GM12878 (cell line): ENCODE measurements around the gene COA3. TPM values are rescaled to one million over a fixed set of nuclear protein-coding genes. Genes with fewer than 3 reads are reported as not detected.

Experiments
- ATAC-seq: fragments of 200-7000 bp; cut with Tn5 transposase; 3 replicates; pipeline ENCODE4 v1.9.1; 2020; ENCODE audit warnings: mild to moderate bottlenecking, moderate library complexity
- BruUV-seq: library from RNA; stranded (reverse); fragments of 400-500 nt; replicated peaks from 2 replicates; lab custom pipeline; 2021; lab: Mats Ljungman, UMichigan
- CTCF ChIA-PET: fragments of 300-600 bp; sonication (Branson Sonifier 250); formaldehyde crosslinking; extraction: SDS; loops from one replicate; lab custom pipeline; 2021; ENCODE audit warnings: inconsistent platforms; lab: Yijun Ruan, JAX
- POLR2A ChIA-PET: fragments of 350-600 bp; formaldehyde crosslinking; extraction: SDS; loops from one replicate; lab custom pipeline; 2021; ENCODE audit warnings: inconsistent platforms; lab: Charles Lee
- RAD21 ChIA-PET: fragments of 300-600 bp; sonication (Branson Sonifier 250); formaldehyde crosslinking; loops from one replicate; lab custom pipeline; 2023; ENCODE audit warnings: antibody characterized with exemption; ENCODE audit not compliant: unreplicated experiment; lab: Charles Lee
- SMC1A ChIA-PET: fragments of 300-600 bp; sonication (Branson Sonifier 250); formaldehyde crosslinking; loops from one replicate; lab custom pipeline; 2023; ENCODE audit not compliant: unreplicated experiment, uncharacterized antibody; lab: Charles Lee
- DNase-seq: peaks from one replicate; pipeline ENCODE4 v3.0.0-alpha.2; 2011; ENCODE audit warnings: low read depth, low spot score
- FAIRE-seq: peaks from 3 replicates; lab custom pipeline; 2011; peaks lifted over from hg19 to GRCh38; lab: Jason Lieb, UNC
- H2AFZ ChIP-seq: 2 replicates; pipeline ENCODE4 v1.6.0; 2011; ENCODE audit warnings: low read depth, low read length, control low read depth; ENCODE audit not compliant: control insufficient read depth
- H3K27ac ChIP-seq: 2 replicates; pipeline ENCODE4 v1.5.1; 2011; ENCODE audit warnings: control low read depth; ENCODE audit not compliant: control insufficient read depth, insufficient read depth
- H3K27me3 ChIP-seq, 2 experiments: replicated peaks in 1 of 2; 2 replicates each; pipeline versions ENCODE4 v1.6.0 to v1.6.1; 2011; ENCODE audit warnings: low read length in 1 of 2; ENCODE audit not compliant: control insufficient read depth in 2 of 2, insufficient read depth in 2 of 2
- H3K36me3 ChIP-seq, 2 experiments: 2 replicates each; pipeline ENCODE4 v1.5.1; 2011; ENCODE audit warnings: low read length in 1 of 2; ENCODE audit not compliant: control insufficient read depth in 2 of 2, insufficient read depth in 2 of 2
- H3K4me1 ChIP-seq: 2 replicates; pipeline ENCODE4 v1.6.1; 2011; ENCODE audit warnings: mild to moderate bottlenecking, low read length, moderate library complexity, mixed read lengths; ENCODE audit not compliant: control insufficient read depth, insufficient read depth
- H3K4me2 ChIP-seq: 2 replicates; pipeline ENCODE4 v1.6.0; 2011; ENCODE audit warnings: control low read depth; ENCODE audit not compliant: control insufficient read depth, insufficient read depth
- H3K4me3 ChIP-seq: fragments of 200-600 bp; sonication (generic); 2 replicates; pipeline ENCODE4 v1.5.1; 2016
- H3K79me2 ChIP-seq: 2 replicates; pipeline ENCODE4 v1.6.0; 2011; ENCODE audit warnings: low read length; ENCODE audit not compliant: control insufficient read depth, insufficient read depth
- H3K9ac ChIP-seq: 2 replicates; pipeline ENCODE4 v1.8.0; 2011; ENCODE audit warnings: low read length, control low read depth, mixed read lengths; ENCODE audit not compliant: control insufficient read depth, insufficient read depth
- H3K9me3 ChIP-seq: replicated peaks from 3 replicates; pipeline ENCODE4 v1.5.1; 2011; ENCODE audit warnings: mild to moderate bottlenecking, low read length; ENCODE audit not compliant: control insufficient read depth, insufficient read depth
- H4K20me1 ChIP-seq: 2 replicates; pipeline ENCODE4 v1.6.0; 2011; ENCODE audit not compliant: control insufficient read depth, insufficient read depth
- CBFB ChIP-seq: IDR thresholded peaks from 2 replicates; pipeline ENCODE4 v1.6.1; 2016; ENCODE audit warnings: antibody characterized with exemption, low read depth
- IKZF1 ChIP-seq: fragments of 450-650 bp; conservative IDR thresholded peaks from 2 replicates; pipeline ENCODE4 v1.6.1; 2017; ENCODE audit warnings: antibody characterized with exemption, mild to moderate bottlenecking
- IRF4 ChIP-seq: IDR thresholded peaks from 2 replicates; pipeline ENCODE4 v1.6.1; 2011; ENCODE audit warnings: low read depth, low read length
- POLR2AphosphoS5 ChIP-seq: IDR thresholded peaks from 2 replicates; pipeline ENCODE4 v1.6.1; 2011; ENCODE audit warnings: mild to moderate bottlenecking, low read length, inconsistent platforms
- SREBF1 ChIP-seq: IDR thresholded peaks from 2 replicates; pipeline ENCODE4 v1.6.1; 2012; ENCODE audit warnings: mild to moderate bottlenecking, low read length
- TARDBP ChIP-seq: IDR thresholded peaks from 2 replicates; pipeline ENCODE4 v1.6.1; 2016; ENCODE audit warnings: borderline replicate concordance
- TCF3 ChIP-seq: IDR thresholded peaks from 2 replicates; pipeline ENCODE4 v1.6.1; 2012; ENCODE audit warnings: low read depth, mild to moderate bottlenecking, low read length, borderline replicate concordance; ENCODE audit not compliant: insufficient read depth
- ZNF24 ChIP-seq: fragments of 450-650 bp; IDR thresholded peaks from 2 replicates; pipeline ENCODE4 v1.6.1; 2017; ENCODE audit warnings: antibody characterized with exemption, mild to moderate bottlenecking
- ZNF274 ChIP-seq: IDR thresholded peaks from one replicate; pipeline ENCODE4 v1.8.0; 2011; ENCODE audit not compliant: insufficient read length, insufficient read depth
- WGBS: methylation state at CpG from one replicate; pipeline ENCODE4 v1.1.6; 2016; ENCODE audit warnings: low lambda C conversion rate; ENCODE audit not compliant: insufficient replicate concordance, insufficient coverage; ENCODE audit errors: missing lambda C conversion rate; 5-methylcytosine and 5-hydroxymethylcytosine counted together
- in situ Hi-C: fragments of 300-500 bp; cut with MboI; formaldehyde crosslinking; loops from 9 replicates; pipeline ENCODE4 v1.14.3; 2018; ENCODE audit warnings: mixed read lengths
- intact Hi-C: fragments of 100-400 bp; cut with micrococcal nuclease; formaldehyde crosslinking; loops from one replicate; pipeline ENCODE4 v1.14.2; 2022; ENCODE audit not compliant: unreplicated experiment
- polyA plus RNA-seq, 11 experiments: library from polyadenylated mRNA; depleted of rRNA in 4 of 11; unstranded in 6 of 11; stranded (reverse) in 5 of 11; fragments of >200 nt; fragmentation: Nextera tagmentation in 4 of 11; fragmentation: Illumina TruSeq in 1 of 11; extraction: Ambion mirVana in 4 of 11; extraction: Trizol in 1 of 11; gene quantifications; 1 replicate in 1 of 11; 2 replicates in 10 of 11; pipeline versions ENCODE4 v1.2.1 to v1.2.3, GENCODE V29; 2011 to 2016; ENCODE audit warnings: inconsistent platforms in 2 of 11, missing spikeins in 2 of 11, low read depth in 1 of 11
- total RNA-seq, 4 experiments: library from RNA; depleted of rRNA in 3 of 4; stranded (reverse); fragments of >200 nt in 3 of 4; fragmentation: Illumina TruSeq in 1 of 4; extraction: Trizol in 1 of 4; gene quantifications; 2 replicates each; pipeline versions ENCODE4 v1.2.1 to v1.2.3, GENCODE V29; 2013 to 2021

COA3 gene
- total and polyA plus RNA-seq, 10 of the 15 experiments (the other 5 are each of a cell fraction or from before 2014, with no cell fraction given), result 45.2 to 161 (median 64.6) TPM

DNA sequence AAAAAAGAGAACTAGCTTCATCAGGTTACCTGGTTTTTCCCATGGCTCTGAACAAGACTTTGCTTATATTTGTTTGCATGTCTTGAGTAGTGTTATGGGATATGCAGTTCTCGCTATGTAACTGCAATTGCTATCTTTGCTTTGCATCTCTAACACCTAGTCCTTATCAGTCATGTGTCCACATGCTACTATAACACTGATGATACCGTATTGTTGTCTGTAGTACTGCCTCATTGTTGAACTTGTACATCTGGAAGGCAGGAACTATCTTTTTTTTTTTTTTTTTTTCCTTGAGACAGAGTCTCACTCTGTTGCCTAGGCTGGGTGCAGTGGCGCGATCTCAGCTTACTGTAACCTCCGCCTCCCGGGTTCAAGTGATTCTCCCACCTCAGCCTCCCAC lies 37.2 kb upstream of the COA3 start:
- no peak overlapping the region for H2AFZ ChIP-seq
- no peaks in the 10 kb centered on the region; the same call in 2 of the 3 replicates for H3K9me3 ChIP-seq
- in situ Hi-C loops, result no loop called here
- ChIA-PET RAD21 (no interaction called here), SMC1A (interaction anchor here (0.6 to 1.6 kb wide), 4 partner anchors 11 to 163 kb away, joined by 3 to 4 read pairs (median 4); partner anchors contain the start of gene RPL27)
- FAIRE-seq, result no peak
- TF ChIP-seq POLR2AphosphoS5 (0 out of 2 replicates have a peak, but pooled peaks have one; percentile 34), ZNF274 (no peak)
- TF ChIP-seq, all 136 proteins: peak for 1
- intact Hi-C loops, result no loop called here
- Histone ChIP-seq H3K36me3 (peaks cover 2 to 23% of the 10 kb centered on the region in 2 experiments; a peak in 3 of 4 replicates), H3K27ac (no peak overlapping the region), H3K27me3 (no peaks in the 10 kb centered on the region), H3K4me1 (peaks cover 5% of the 10 kb centered on the region; the same call in 1 of the 2 replicates), H3K4me2 (no peak overlapping the region), H3K9ac (no peak overlapping the region), H3K4me3 (no peak overlapping the region), H3K79me2 (peaks cover 30% of the 10 kb centered on the region), H4K20me1 (no peaks in the 10 kb centered on the region)
- no peak for ATAC-seq
- CTCF ChIA-PET, result interaction anchor here (0.7 to 6.8 kb wide), 5 partner anchors 10 to 162 kb away, joined by 3 to 81 read pairs (median 5); partner anchors contain the start of genes BECN1 and RPL27
- no peak for DNase-seq
- no TSS peak for BruUV-seq
- POLR2A ChIA-PET, result interaction anchor here (0.6 to 0.8 kb wide), 2 partner anchors 11 to 40 kb away, joined by 3 to 4 read pairs; partner anchors contain the start of gene BECN1
- WGBS, result 89% methylated on average over 6 of the region's 6 CpGs

DNA sequence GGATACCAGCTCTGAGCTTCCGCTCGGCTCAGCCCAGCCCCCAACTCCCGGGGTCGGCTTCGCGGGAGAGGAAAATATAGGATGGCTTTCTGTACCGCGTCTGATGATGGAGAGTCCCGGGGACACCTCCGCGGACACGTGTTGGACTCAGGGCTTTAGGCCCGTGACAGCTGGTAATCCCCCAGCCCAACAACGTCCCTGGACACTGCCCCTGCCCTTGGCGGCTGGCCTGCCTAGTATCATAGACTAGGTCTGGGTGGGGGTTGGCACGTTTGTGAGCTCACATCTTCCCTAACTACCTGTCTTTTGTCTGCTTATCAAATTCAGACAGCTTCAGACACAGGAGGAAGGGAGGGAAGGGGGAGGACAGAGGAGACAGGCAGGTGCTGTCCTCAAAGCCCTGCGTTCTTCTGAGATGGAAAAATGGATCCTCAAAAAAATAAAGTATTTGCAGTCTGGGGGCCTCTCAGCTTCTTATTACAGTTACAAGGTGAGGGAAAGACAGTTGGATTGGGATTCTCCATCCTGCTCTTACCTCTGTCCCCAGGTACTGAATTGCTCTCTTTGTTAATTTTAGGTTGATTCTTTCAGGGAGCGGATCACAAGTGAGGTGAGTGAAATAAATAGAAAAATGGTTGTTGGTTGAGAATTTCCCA lies 35.4 kb upstream of the COA3 start:
- H3K9ac ChIP-seq, result peak overlapping the region; percentile 90
- H4K20me1 ChIP-seq, result no peaks in the 10 kb centered on the region
- in situ Hi-C loops, result no loop called here
- TF ChIP-seq TCF3, result no peak
- TF ChIP-seq IKZF1, result no peak
- TF ChIP-seq CBFB, result no peak
- no peak for TF ChIP-seq IRF4
- no peak for TF ChIP-seq ZNF24
- TF ChIP-seq SREBF1, result no peak
- no peak for TF ChIP-seq TARDBP
- FAIRE-seq (no peak), ATAC-seq (peak; percentile 42), DNase-seq (no peak)
- RAD21 ChIA-PET, result interaction anchor here (0.6 to 0.8 kb wide), 2 partner anchors 131 to 286 kb away, joined by 3 read pairs; no protein-coding TSS in a partner anchor
- CTCF ChIA-PET, result interaction anchor here (0.7 to 6.8 kb wide), 9 partner anchors 9 to 650 kb away, joined by 3 to 81 read pairs (median 3); partner anchors contain the start of genes BECN1, DHX8, RAMP2 and RPL27
- peak overlapping the region; percentile 92 for H3K27ac ChIP-seq
- no peaks in the 10 kb centered on the region; the same call in 2 of the 3 replicates for H3K9me3 ChIP-seq
- intact Hi-C loops, result no loop called here
- POLR2A ChIA-PET, result interaction anchor here (0.6 to 3.1 kb wide), 5 partner anchors 10 to 296 kb away, joined by 3 to 25 read pairs (median 4); partner anchors contain the start of genes BECN1 and RPL27
- H3K27me3 ChIP-seq, result no peaks in the 10 kb centered on the region
- WGBS, result 5% methylated on average over 18 of the region's 18 CpGs
- SMC1A ChIA-PET, result interaction anchor here (1.2 to 3.6 kb wide), 4 partner anchors 10 to 256 kb away, joined by 3 to 14 read pairs (median 7); partner anchors contain the start of genes BECN1 and RPL27
- H2AFZ ChIP-seq, result peak overlapping the region; percentile 96; the same call in 1 of the 2 replicates
- peak overlapping the region; percentile 93 for H3K4me3 ChIP-seq
- TSS peak; percentile 77 for BruUV-seq
- H3K4me2 ChIP-seq, result peak overlapping the region; percentile 53
- H3K4me1 ChIP-seq, result peaks cover 5% of the 10 kb centered on the region; the same call in 1 of the 2 replicates
- H3K79me2 ChIP-seq, result peaks cover 30% of the 10 kb centered on the region
- peaks cover 2 to 12% of the 10 kb centered on the region in 2 experiments; a peak in 3 of 4 replicates for H3K36me3 ChIP-seq
